Activated T-helper 17 cell treated with anti-CD3 and anti-CD28 coated beads, Interleukin-2, amount 50 U/mL, for 72 hours (primary cell): Measurements from ENCODE around the gene USP48. TPM values are rescaled to one million over a fixed set of nuclear protein-coding genes. Genes with fewer than 3 reads are reported as not detected.
"Not testable (repeated sequence)": the region's sequence is repeated elsewhere in the genome, so short reads cannot be mapped to it uniquely, and the experiment has no call there.

ENCODE experiments used
- ATAC-seq: fragments of 150-1000 bp; cut with Tn5 transposase; replicated peaks from 2 replicates; pipeline ENCODE4 v1.10.0; 2021; ENCODE audit warnings: mild to moderate bottlenecking, moderate library complexity
- H3K27ac Mint-ChIP-seq: one replicate; pipeline ENCODE4 v1.8.0; 2022; ENCODE audit warnings: mixed read lengths
- H3K27me3 Mint-ChIP-seq: one replicate; pipeline ENCODE4 v1.8.0; 2022; ENCODE audit warnings: mixed read lengths
- H3K36me3 Mint-ChIP-seq: one replicate; pipeline ENCODE4 v1.8.0; 2022; ENCODE audit warnings: low read depth, mild to moderate bottlenecking, mixed read lengths
- H3K4me1 Mint-ChIP-seq: one replicate; pipeline ENCODE4 v1.8.0; 2022; ENCODE audit warnings: mixed read lengths
- H3K4me3 Mint-ChIP-seq: one replicate; pipeline ENCODE4 v1.8.0; 2022; ENCODE audit warnings: mild to moderate bottlenecking, mixed read lengths
- H3K9me3 Mint-ChIP-seq: one replicate; pipeline ENCODE4 v1.8.0; 2022; ENCODE audit warnings: mixed read lengths
- total RNA-seq, 2 donors: library from RNA; stranded (reverse); gene quantifications; one replicate each; pipeline ENCODE4 v1.2.3, GENCODE V29; 2022

Gene USP48
- total RNA-seq, 2 donors from 2014 or later = 107 to 209 TPM

DNA sequence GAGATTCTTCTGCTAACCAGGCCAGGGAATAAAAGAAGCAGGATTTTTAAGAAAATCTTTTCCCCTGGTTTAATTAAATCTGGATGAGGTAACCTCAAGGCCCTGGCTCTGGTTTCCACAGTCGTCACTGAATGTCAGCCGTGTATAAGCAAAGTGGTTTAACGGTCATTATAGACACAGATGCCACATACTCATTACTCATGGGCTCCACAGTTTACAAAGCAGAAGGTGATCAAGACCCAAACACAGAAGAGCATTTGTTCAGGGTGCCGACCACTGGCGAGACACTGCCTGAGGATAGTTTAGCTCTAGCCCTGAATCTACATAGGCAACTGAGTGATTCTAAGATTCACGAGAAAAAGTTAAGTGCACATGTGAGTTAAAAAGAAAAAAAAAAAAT lies 86.0 kb downstream of the USP48 start:
- Mint-ChIP-seq H3K36me3 (peaks cover 94% of the 10 kb centered on the region), H3K27ac (no peak overlapping the region), H3K27me3 (no peaks in the 10 kb centered on the region), H3K4me1 (no peaks in the 10 kb centered on the region), H3K9me3 (no peaks in the 10 kb centered on the region), H3K4me3 (no peak overlapping the region)
- peak; percentile 23 for ATAC-seq

DNA sequence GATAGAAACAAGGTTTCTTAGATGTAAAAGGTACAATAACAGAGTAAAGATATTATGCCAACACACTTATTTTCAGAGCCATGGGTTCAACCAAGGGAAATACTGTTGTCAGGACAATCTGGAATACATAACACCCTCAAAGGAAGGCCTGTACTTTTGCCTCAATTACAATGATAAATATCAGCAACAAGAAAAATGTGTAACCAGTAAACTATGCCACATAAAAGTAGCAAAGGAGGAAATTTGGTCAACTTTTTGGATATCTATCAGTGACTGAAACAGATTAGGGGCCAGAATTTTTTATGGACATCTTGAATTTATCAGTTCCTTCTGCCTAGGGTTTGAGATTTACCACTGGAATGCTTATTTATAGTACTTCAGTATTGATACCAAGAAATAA lies 89.2 kb downstream of the USP48 start:
- Mint-ChIP-seq H3K27ac (no peak overlapping the region), H3K9me3 (no peaks in the 10 kb centered on the region), H3K27me3 (no peaks in the 10 kb centered on the region), H3K4me3 (no peak overlapping the region), H3K36me3 (peaks cover 96% of the 10 kb centered on the region), H3K4me1 (no peaks in the 10 kb centered on the region)
- no peak for ATAC-seq

DNA sequence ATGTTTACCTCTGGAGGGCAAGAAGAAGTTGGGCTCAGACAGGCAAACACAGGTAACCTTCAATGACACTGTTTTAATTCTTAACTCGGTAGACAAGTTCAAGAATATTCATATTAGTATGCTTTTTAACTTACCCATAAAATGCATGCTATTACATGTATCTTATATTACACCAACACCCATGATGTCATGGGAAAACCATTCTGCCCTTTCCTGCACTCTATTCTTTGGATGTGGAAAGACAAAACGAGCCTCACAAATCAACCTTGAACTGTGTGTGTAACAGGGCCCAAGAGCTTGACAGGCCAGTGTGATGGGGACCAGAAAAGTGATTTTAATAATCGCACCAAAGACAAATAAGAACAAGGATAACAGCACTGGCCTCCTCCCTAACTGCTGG lies 91.2 kb downstream of the USP48 start:
- no peak for ATAC-seq
- no peak overlapping the region for H3K27ac Mint-ChIP-seq
- peaks cover 96% of the 10 kb centered on the region for H3K36me3 Mint-ChIP-seq
- H3K4me1 Mint-ChIP-seq = no peaks in the 10 kb centered on the region
- no peak overlapping the region for H3K4me3 Mint-ChIP-seq
- no peaks in the 10 kb centered on the region for H3K27me3 Mint-ChIP-seq
- no peaks in the 10 kb centered on the region for H3K9me3 Mint-ChIP-seq

DNA sequence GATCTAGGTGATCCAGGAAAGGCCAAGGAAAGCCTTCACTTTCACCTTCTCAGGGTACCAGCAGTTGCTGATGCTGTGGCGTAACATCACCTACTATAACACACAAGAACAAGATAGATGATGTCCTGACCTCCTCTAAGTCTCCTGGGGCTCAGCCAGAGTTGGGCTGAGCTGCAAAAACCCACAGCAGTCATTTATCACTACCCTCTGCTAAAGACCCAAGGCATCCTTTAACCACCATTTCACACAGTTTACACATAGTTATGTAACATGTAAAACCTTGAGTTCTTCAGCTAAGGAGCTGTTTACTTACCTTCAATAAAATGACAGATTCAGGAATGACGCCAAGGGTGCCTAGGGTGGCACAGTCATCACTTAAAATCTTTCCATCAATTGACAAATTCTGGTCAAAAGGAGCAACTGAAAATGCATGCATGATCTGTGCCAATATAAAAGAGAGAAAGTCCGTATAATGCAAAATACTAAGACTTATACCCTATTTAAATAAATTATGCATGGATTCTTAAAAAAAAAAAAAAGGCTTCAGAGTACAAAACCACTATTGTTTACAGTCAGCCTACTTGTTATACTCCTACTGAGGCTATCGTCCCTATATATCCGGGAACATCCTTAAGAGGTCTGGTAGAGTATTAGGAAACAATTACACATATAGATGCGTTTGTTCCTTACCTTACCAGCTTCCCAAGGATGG lies 93.1 kb downstream of the USP48 start:
- H3K27ac Mint-ChIP-seq = no peak overlapping the region
- H3K4me1 Mint-ChIP-seq = no peaks in the 10 kb centered on the region
- H3K27me3 Mint-ChIP-seq = no peaks in the 10 kb centered on the region
- no peak overlapping the region for H3K4me3 Mint-ChIP-seq
- ATAC-seq = no peak
- peaks cover 100% of the 10 kb centered on the region for H3K36me3 Mint-ChIP-seq
- no peaks in the 10 kb centered on the region for H3K9me3 Mint-ChIP-seq

DNA sequence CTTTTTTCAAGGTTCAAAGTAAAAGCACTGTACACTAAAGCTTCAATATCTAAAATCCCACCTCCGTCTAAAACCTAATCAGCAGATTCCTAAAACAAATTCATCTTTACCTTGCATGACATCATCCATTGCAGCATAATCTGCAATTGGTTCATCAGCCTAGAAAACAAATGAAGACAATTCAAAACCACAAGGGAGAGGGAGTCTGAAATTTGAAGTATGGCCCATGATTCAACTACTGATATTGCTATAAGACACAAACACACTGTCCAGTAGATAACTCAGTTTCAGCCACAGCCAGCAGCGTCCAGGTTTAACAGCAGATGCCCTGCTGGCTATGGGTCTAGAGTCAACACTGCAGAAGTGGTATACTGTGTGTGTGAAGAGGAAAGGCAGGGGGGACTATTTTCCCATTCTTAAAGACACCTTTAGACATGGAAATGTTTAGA lies 95.8 kb downstream of the USP48 start:
- H3K27ac Mint-ChIP-seq = peak overlapping the region; percentile 42
- no peaks in the 10 kb centered on the region for H3K27me3 Mint-ChIP-seq
- H3K4me1 Mint-ChIP-seq = peaks cover 4% of the 10 kb centered on the region
- H3K36me3 Mint-ChIP-seq = peaks cover 100% of the 10 kb centered on the region
- no peaks in the 10 kb centered on the region for H3K9me3 Mint-ChIP-seq
- no peak overlapping the region for H3K4me3 Mint-ChIP-seq
- ATAC-seq = peak; percentile 55

DNA sequence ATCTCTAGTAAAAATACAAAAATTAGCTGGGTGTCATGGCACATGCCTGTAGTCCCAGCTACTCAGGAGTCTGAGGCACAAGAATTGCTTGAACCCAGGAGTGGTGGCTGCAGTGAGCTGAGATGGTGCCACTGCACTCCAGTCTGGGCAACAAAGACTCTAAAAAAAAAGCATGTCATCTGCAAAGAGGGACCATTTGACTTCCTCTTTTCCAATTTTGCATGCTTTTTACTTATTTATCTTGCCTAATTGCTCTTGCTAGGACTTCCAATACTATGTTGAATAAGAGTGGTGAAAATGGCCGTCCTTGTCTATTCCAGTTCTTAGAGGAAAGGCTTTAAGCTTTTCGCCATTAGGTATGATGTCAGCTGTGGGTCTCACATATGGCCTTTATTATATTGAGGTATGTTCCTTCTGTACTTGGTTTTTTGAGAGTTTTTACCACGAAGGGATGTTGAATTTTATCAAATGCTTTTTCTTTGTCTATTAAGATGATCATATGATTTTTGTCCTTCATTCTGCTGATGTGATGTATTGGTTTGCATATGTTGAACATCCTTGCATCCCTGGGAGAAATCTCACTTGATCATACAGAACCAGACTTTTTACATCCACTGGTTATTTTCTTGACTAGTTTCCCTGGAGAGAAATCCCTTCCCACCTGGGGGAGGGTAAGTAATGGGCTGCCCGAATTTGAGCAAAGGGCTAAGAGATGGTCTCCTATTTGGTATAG lies 96.8 kb downstream of the USP48 start:
- Mint-ChIP-seq H3K4me1 (peaks cover 7% of the 10 kb centered on the region), H3K27me3 (no peaks in the 10 kb centered on the region), H3K36me3 (peaks cover 100% of the 10 kb centered on the region), H3K9me3 (no peaks in the 10 kb centered on the region), H3K4me3 (no peak overlapping the region), H3K27ac (peak overlapping the region; percentile 42)
- no peak for ATAC-seq

DNA sequence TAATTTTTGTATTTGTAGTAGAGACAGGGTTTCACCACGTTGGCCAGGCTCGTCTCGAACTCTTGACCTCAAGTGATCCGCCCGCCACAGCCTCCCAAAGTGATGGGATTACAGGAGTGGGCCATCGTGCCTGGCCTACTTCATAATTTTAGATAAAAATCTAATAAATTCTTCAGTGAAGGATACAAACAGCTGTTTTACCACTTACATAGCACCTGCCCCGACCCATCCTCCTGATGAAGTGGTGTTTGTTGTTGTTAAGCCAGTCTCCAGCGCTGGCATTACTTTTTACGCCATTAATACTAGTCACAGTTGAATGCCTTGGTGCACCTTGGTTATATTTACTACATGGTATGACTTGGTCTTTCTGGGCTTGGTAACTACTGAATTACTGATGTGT lies 101.5 kb downstream of the USP48 start:
- Mint-ChIP-seq H3K27me3 (no peaks in the 10 kb centered on the region), H3K27ac (peak overlapping the region; percentile 14), H3K4me3 (no peak overlapping the region), H3K4me1 (peaks cover 7% of the 10 kb centered on the region), H3K9me3 (no peaks in the 10 kb centered on the region), H3K36me3 (peaks cover 100% of the 10 kb centered on the region)
- ATAC-seq = no peak

DNA sequence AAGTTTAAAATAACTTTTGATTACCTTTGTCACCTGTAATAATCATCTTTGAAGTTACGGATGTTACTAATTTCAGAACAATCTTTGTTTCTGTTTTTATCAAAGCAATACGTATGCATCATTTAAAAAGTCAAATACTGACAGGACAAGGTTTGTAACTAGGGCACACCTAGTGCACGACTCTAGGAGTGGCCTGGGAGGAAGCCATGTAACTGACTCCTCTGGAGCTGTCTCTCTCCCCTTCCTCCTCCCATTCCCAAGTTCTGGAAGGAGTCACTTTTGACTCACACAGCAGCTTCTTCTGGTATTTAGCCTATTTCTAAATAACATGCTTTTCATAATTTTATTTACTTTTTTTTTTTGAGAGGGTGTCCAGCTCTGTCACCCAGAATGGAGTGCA lies 102.0 kb downstream of the USP48 start:
- H3K36me3 Mint-ChIP-seq = peaks cover 98% of the 10 kb centered on the region
- no peaks in the 10 kb centered on the region for H3K27me3 Mint-ChIP-seq
- H3K4me1 Mint-ChIP-seq = peaks cover 7% of the 10 kb centered on the region
- no peaks in the 10 kb centered on the region for H3K9me3 Mint-ChIP-seq
- ATAC-seq = peak; percentile 74
- no peak overlapping the region for H3K27ac Mint-ChIP-seq
- no peak overlapping the region for H3K4me3 Mint-ChIP-seq

DNA sequence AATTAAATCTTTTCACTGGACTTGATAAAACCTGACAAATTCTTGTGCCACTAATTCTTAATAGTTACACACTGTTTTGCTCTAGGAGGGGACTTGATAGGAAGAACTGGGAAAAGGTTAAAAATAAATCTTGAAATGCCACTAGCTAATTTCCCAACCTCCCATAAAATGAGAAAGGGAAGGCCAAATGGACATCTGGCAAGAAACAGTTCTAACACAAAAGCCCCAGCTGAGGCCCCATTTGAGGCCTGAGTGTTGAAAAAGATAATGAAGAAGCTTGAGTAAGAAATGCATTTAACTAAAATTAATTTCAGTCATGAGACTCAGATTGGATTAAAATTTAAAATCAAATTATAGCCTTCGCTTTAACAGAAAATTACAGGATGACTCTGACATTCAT lies 102.6 kb downstream of the USP48 start:
- Mint-ChIP-seq H3K27me3 (no peaks in the 10 kb centered on the region), H3K27ac (peak overlapping the region; percentile 21), H3K36me3 (peaks cover 92% of the 10 kb centered on the region), H3K9me3 (no peaks in the 10 kb centered on the region), H3K4me3 (no peak overlapping the region), H3K4me1 (peaks cover 7% of the 10 kb centered on the region)
- no peak for ATAC-seq

DNA sequence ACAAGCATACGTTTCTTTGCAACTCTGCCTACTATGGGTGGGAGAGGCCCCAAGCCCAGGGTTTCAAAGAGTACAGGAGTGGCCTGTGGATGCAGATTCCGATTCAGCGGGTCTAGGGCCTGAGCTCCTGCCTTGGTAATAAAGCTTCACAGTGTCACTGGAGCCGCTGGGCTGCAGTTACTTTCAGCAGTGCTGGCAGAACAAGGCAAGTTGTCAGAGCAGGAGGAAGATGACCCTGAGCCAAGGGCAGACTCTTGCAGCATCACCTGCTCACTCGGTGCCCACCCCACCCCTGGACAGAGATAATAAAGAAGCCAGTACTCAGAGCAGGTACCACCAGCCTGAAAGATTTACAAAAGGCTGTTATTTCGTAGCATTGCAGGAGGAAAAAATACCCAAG lies 105.8 kb downstream of the USP48 start:
- ATAC-seq = no peak
- H3K27me3 Mint-ChIP-seq = no peaks in the 10 kb centered on the region
- H3K4me3 Mint-ChIP-seq = no peak overlapping the region
- H3K27ac Mint-ChIP-seq = no peak overlapping the region
- peaks cover 60% of the 10 kb centered on the region for H3K36me3 Mint-ChIP-seq
- peaks cover 4% of the 10 kb centered on the region for H3K4me1 Mint-ChIP-seq
- H3K9me3 Mint-ChIP-seq = no peaks in the 10 kb centered on the region

DNA sequence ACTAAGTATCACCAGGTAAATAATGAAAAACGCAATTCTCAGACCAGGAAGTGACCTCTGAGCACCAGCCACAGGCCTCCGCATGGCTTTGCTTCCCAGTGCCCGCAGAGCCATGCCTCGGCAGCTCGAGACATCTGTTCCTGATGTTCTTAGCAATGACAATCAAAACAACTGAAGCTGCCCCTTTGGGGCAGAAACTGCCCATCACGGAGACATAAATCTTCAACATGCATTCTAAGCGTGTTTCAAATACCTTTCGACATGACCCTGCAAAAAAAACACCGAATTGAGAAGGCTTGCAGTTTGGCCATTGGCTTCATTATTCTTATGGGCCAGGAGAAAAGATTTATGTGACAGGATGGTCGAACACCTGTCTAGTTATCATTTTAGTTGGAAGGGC lies 108.0 kb downstream of the USP48 start:
- no peak overlapping the region for H3K4me3 Mint-ChIP-seq
- H3K4me1 Mint-ChIP-seq = no peaks in the 10 kb centered on the region
- ATAC-seq = no peak
- no peaks in the 10 kb centered on the region for H3K9me3 Mint-ChIP-seq
- H3K36me3 Mint-ChIP-seq = peaks cover 38% of the 10 kb centered on the region
- H3K27ac Mint-ChIP-seq = no peak overlapping the region
- no peaks in the 10 kb centered on the region for H3K27me3 Mint-ChIP-seq

DNA sequence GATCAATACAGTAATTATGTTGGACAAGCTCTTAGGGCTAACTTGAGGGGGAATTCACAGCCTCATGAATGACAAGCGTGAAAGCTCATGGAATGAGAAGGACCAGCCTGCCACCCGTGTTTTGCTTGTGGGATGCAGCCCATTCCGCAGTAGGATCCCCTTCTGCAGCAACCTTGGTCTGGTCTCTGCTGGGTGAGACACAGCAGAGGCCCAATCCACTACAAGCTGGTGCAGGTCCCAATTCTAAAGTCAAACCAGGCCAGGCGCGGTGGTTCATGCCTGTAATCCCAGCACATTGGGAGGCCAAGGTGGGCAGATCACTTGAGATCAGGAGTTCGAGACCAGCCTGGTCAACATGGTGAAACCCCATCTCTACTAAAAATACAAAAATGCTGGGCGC lies 109.1 kb downstream of the USP48 start:
- not testable (repeated sequence) for H3K4me3 Mint-ChIP-seq, H3K27me3 Mint-ChIP-seq, H3K4me1 Mint-ChIP-seq, ATAC-seq, H3K9me3 Mint-ChIP-seq
- Mint-ChIP-seq H3K36me3 (peaks cover 27% of the 10 kb centered on the region), H3K27ac (peak overlapping the region; percentile 50)

DNA sequence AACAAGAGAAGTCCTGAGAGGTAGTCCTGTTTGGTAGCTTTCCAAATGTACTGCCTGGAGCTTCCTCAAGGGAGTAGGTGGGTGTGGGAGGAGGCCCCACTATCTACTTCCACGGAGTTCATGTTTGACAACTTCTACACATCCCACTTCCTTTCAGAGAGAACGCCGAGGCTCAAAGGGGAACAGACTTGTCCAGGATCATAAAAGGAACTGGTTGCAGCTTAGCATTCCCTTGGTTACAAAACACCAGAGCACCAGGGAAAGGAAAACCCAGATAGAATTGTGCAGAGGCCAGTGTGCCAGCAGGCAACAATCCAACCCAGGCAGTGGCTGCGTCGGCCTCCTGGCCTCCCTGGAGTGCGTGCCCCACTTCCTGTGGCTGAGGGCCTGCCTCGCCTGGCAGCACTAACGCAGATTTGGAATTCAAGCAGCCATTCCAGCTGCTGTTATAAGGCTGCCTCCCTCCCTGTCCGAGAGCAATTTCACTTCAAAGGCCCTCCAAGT lies 109.6 kb downstream of the USP48 start:
- Mint-ChIP-seq H3K27me3 (no peaks in the 10 kb centered on the region), H3K27ac (peak overlapping the region; percentile 50), H3K9me3 (no peaks in the 10 kb centered on the region), H3K36me3 (peaks cover 22% of the 10 kb centered on the region), H3K4me1 (no peaks in the 10 kb centered on the region), H3K4me3 (no peak overlapping the region)
- no peak for ATAC-seq

DNA sequence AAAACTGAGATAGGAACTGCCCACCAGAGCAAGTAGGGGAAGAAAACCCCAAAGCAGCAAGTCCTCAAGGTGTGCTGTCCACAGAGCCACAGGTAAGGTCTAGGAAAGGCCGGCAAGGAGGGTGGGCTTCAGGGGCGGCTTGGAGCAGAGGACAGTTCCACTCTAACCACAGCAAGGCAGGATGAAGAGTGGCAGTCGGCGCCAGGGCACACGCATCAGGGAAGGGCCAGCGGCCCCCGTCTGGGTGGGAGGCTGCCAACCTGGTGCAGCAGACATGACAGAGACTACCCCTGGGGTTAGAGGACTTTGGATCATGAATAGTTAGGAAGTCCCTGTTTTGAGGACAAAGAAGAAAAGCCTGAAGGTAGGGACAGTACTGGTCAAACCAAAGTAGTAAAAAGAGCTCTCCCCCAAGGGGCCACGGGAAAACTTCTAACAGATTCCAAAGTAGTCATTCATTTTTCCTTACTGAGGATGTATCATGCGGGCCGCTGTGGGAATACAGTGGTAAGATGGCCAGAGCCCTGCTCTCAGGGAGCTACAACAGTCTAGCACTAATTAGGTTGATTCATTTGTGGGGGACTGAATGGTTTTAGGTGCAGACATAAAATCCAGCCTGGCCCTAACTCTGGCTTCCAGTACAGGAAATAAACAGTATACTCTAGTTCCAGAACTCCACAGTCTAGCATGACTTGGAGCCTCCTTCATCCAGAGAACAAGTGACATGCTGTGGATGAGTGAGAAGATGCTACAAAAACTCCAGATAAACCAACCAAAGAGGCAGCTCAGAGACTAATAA lies 110.3 kb downstream of the USP48 start:
- Mint-ChIP-seq H3K4me1 (no peaks in the 10 kb centered on the region), H3K4me3 (no peak overlapping the region), H3K27ac (peak overlapping the region; percentile 50), H3K9me3 (no peaks in the 10 kb centered on the region), H3K36me3 (peaks cover 15% of the 10 kb centered on the region), H3K27me3 (peaks cover under 1% of the 10 kb centered on the region)
- ATAC-seq = no peak
